ENCODE measurements around the gene ANK3.

ANK3 gene

DNA sequence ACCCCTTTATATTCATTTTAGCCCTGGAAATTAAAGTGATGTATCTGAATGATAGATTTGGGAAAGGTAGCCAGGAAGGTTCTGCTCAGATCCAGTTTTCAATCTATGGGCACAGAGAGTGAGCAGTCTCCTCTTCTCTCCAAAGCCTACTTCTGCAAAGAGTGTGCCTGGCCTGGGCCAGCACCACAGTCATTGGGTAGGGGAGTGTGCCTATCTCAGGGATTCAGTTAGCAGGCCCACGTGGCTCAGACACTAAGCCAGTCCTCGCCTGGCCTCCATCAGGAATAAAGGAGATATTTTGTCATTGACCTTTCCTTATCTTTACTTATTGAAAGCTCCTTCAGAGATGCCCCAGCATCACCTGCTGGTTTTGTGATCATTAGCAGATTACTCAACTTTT lies 267.5 kb downstream of the ANK3 start:
- DNase-seq (ENCODE audit: extremely low read depth, low read depth), result no peak
- TF ChIP-seq, protein P1, sequence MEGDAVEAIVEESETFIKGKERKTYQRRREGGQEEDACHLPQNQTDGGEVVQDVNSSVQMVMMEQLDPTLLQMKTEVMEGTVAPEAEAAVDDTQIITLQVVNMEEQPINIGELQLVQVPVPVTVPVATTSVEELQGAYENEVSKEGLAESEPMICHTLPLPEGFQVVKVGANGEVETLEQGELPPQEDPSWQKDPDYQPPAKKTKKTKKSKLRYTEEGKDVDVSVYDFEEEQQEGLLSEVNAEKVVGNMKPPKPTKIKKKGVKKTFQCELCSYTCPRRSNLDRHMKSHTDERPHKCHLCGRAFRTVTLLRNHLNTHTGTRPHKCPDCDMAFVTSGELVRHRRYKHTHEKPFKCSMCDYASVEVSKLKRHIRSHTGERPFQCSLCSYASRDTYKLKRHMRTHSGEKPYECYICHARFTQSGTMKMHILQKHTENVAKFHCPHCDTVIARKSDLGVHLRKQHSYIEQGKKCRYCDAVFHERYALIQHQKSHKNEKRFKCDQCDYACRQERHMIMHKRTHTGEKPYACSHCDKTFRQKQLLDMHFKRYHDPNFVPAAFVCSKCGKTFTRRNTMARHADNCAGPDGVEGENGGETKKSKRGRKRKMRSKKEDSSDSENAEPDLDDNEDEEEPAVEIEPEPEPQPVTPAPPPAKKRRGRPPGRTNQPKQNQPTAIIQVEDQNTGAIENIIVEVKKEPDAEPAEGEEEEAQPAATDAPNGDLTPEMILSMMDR (IDR thresholded peaks at IDR 0.05; ENCODE audit: low read depth, low read length), result no peak

GRCh38 chr10:60114765-60115586 lies 274.7 kb downstream of the ANK3 start:
- peak; percentile 27 for DNase-seq (ENCODE audit: extremely low read depth, low read depth)
- TF ChIP-seq, protein P1 (IDR thresholded peaks at IDR 0.05; ENCODE audit: low read depth, low read length), result peak; percentile 64

DNA sequence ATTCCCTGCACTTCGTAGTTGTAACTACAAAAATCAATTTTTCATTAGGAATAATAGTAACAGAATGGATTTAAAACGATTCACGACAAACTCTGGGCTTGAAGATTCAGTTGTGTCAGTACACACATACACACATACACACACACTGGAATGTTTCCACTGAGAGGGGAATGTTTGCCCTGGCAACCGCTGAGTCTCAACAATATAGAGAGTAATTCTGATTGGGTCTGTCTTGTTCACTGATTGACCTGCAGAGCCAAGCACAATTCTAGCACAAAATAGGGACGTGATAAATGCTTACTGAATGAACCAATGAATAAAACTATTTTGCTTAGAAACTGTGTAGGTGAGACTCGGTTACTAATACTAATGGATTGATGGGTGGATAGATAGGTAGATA lies 278.9 kb downstream of the ANK3 start:
- DNase-seq (ENCODE audit: extremely low read depth, low read depth), result no peak
- TF ChIP-seq, protein P1 (IDR thresholded peaks at IDR 0.05; ENCODE audit: low read depth, low read length), result no peak

DNA sequence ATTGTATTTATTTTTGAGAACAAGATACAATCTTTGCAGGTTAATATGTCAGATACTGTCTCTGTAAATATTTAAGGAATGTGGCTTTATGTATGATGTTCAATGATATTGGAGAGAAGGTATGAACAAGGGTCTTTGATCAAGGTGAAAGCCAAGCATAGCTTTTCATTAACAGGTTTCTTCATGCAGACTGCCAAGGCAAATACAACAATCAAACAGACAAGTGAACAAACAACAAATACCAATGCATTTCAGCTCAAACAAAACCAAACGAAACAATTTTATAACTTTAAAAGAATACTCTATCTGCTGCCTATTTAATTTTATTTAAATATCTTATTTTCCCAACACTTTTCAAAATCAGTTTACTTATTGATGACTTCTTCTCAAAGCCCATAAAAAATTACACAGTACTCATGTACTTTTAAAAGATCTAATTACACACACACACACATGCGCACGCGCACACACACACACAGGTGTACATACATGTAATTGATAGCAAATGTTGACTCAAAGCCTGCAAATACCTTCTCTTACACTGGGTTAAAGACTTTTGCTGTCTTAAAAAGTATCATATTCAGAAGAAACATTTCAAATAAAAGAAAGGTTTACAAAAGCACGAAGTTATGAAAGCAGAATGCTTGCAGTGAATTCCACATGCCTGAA lies 282.2 kb downstream of the ANK3 start:
- DNase-seq (ENCODE audit: extremely low read depth, low read depth), result no peak
- TF ChIP-seq, protein P1 (IDR thresholded peaks at IDR 0.05; ENCODE audit: low read depth, low read length), result no peak

DNA sequence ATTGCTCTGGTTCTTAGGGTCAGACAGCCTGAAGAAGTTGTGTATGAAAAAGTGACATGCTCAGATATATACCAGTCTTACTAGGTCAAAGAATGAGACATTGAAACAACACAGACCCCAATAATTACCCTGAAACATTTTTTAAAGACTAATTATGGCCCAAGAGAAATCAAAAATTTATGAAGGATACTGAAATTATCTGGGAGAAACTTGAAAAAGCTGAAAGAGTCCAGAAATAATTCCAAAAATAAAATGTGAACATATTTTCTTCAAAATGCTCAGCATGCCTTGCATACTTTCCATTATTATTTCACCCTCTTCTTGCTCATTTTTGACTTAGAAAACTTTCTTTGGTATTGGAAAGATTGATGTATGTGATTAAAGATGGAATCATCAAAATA lies 284.4 kb downstream of the ANK3 start:
- DNase-seq (ENCODE audit: extremely low read depth, low read depth), result no peak
- TF ChIP-seq, protein P1 (IDR thresholded peaks at IDR 0.05; ENCODE audit: low read depth, low read length), result no peak

DNA sequence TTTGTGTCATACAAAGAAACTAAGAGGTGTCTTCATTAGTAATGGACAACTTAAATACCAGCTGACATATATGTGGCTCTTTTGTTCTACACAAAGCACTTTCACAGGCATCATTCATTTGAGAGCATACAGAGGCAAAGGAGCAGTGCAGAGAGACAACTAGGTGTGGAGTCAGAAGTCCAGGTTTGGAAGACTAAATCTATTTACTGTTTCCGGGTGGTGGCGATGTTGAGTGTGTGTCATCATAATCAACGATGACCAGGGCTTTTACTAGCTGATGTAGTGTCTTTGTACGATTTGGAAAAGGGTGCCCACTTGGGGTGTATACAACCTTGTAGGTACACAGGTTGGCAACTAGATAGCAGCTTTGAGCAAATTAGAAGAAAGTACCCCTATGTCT lies 287.9 kb downstream of the ANK3 start:
- TF ChIP-seq, protein P1 (IDR thresholded peaks at IDR 0.05; ENCODE audit: low read depth, low read length), result no peak
- DNase-seq (ENCODE audit: extremely low read depth, low read depth), result no peak
